AG09319 (cell line): ENCODE results near the gene IDH2.

Experiments
- DNase-seq: peaks from one replicate; pipeline ENCODE4 v3.0.0-alpha.2; 2010; ENCODE audit warnings: low read depth; ENCODE audit errors: extremely low read depth
- TF ChIP-seq, protein P1 (sequence below): IDR thresholded peaks from 2 replicates; pipeline ENCODE4 v1.5.1; 2011; ENCODE audit warnings: low read depth, mild to moderate bottlenecking, inconsistent platforms, low read length, moderate library complexity

IDH2 gene

GRCh38 chr15:90051874-90052273 lies 50.4 kb downstream of the IDH2 start:
- no peak for DNase-seq
- TF ChIP-seq, protein P1, sequence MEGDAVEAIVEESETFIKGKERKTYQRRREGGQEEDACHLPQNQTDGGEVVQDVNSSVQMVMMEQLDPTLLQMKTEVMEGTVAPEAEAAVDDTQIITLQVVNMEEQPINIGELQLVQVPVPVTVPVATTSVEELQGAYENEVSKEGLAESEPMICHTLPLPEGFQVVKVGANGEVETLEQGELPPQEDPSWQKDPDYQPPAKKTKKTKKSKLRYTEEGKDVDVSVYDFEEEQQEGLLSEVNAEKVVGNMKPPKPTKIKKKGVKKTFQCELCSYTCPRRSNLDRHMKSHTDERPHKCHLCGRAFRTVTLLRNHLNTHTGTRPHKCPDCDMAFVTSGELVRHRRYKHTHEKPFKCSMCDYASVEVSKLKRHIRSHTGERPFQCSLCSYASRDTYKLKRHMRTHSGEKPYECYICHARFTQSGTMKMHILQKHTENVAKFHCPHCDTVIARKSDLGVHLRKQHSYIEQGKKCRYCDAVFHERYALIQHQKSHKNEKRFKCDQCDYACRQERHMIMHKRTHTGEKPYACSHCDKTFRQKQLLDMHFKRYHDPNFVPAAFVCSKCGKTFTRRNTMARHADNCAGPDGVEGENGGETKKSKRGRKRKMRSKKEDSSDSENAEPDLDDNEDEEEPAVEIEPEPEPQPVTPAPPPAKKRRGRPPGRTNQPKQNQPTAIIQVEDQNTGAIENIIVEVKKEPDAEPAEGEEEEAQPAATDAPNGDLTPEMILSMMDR: no peak

DNA sequence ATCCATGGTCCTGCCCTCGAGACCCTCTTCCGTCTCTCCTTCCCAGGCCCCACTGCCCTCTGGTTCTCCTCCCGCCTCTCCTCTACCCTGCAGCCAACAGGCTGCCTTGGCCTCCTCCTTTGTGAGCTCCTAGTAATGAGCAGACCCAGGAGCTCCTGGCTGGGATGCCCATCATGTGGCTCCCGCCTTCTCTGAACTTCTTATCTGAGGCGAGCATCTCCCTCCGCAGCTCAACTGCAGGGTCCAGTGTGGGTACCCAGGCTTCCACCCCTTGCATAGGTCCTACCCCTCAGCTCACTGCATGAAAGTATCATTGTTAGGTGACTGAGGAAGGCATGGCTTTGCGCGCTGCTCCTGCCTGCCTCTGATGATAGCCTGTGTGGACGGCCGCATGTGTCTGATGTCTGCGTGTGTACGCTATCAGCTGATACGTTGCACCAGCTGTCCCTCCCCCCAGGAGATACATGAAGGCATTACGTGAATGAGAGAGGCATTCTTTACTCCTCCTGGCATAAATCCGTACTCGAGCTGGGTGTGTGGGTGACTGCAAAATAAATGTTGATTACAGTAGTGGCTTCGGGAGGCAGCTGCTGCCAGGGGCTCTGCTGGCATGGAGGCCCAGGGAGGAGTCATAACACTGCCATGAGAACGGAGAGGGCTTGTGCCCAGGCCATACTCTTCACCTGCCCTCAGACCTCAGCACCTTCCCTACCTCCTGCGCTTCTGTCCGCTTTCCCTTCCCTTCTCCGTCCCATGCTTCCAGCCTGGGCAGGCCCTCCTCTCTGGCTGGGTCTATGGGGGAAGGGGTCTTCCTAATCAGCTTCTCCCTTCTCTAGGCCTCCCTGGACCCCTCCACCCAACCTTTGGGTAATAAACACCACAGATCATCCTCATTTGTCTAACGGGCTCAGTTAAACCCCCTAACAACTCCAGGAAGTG lies 52.3 kb downstream of the IDH2 start:
- no peak for DNase-seq
- TF ChIP-seq, protein P1: no peak

- TF ChIP-seq, protein P1: no peak
- no peak for DNase-seq
These were observed 53.2 kb downstream of the IDH2 start for GRCh38 chr15:90049030-90049429.

GRCh38 chr15:90047956-90048575 lies 54.2 kb downstream of the IDH2 start:
- TF ChIP-seq, protein P1: no peak
- no peak for DNase-seq

GRCh38 chr15:90046911-90047392 lies 55.3 kb downstream of the IDH2 start:
- TF ChIP-seq, protein P1: no peak
- DNase-seq: no peak

DNA sequence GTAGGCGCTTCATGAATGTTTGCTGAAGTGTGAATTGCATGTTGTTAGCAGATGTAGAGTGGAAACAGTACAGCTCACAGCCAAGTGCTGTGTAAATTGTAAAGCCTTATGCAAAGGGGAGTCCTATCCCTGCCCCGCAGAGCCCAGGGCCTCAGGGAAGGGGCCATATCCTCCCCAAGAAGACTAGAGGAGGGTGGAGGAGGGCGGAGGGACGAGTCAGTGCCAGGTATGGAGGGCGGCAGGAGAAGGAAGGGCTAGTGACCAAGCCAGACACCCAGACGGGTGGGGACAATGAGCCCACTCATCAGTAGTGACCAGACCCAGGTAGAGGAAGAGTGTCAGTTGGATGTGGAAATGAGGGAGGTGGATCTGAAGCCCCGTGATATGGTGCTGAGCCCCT lies 56.0 kb downstream of the IDH2 start:
- TF ChIP-seq, protein P1: no peak
- DNase-seq: no peak

GRCh38 chr15:90044916-90045371 lies 57.3 kb downstream of the IDH2 start:
- no peak for DNase-seq
- TF ChIP-seq, protein P1: no peak
